ENCODE results near the gene NUTM2D.
"Not testable (repeated sequence)": the region's sequence is repeated elsewhere in the genome, so short reads cannot be mapped to it uniquely, and the experiment has no call there.

The NUTM2D gene

DNA sequence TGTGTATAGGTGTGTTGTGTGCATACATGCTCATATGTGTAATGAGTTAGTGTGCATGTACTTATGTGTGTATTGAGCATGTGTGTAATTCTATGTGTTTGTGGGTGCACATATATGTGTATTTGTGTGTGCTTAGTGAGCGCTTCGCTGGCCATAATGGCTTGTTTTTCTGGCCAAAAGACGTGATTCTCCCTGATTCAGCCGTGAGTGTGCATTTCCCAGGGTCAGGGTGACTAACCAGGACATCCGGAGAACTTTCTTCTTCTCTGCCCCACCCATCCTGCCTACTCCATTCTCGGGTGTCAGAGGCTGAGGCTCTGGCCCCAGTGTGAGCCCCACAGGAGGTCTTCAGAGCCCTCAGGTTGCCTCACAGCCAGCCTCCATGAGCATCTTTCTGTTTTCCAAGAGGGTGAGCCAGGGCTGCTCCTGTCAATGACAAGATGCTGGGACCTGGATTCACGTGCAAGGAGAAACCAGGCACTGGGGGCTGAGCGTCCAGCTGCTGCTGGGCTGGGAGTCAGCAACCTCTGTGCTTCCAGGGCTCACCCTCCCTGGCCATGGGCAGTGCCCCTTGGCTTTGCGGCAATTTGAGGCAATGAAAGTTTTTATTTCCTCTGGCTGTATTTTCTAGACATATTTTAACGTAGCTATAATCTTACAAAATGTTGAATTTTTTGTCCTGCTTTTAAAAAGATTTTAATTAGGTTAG is 25.8 kb downstream of the NUTM2D start:
- DNase-seq, result not testable (repeated sequence)

DNA sequence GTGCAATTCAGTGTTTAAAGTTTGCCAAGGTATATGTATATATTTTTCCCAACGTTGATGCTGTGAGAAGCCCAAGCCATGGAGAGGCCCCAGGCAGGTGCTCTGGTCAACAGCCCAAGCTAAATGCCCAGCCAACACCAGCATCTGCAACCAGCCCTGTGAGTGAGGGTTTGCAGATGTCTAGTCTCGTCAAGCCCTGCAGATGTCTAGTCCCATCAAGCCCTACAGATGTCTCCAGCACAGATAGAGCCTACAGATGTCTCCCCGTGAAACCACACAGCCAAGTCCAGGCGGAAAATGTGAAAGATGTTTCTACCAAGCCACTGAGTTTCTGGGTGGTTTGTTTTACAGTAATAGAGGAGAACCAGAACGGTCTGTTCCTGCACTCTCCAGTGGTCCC is 26.7 kb downstream of the NUTM2D start:
- not testable (repeated sequence) for DNase-seq

DNA sequence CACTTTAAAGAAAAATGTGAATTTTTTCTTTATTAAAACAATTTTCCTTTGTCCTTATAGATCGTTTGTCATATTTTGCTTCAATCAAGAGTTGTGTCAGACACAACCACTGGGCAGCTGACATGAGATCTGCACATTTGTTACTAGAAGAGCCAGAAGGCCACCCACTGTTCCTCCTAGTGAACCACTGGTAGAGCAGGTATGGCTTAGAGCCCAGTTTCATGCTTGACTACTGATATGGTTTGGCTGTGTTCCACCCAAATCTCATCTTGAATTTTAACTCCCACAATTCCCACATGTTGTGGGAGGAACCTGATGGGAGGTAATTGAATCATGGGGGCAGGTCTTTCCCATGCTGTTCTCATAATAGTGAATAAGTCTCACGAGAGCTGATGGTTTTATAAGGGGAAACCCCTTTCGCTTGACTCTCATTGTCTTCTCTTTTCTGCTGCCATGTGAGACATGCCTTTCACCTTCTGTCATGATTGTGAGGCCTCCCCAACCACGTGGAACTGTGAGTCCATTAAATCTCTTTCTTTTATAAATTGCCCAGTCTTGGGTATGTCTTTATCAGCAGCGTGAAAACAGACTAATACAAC is 28.3 kb downstream of the NUTM2D start:
- not testable (repeated sequence) for DNase-seq

DNA sequence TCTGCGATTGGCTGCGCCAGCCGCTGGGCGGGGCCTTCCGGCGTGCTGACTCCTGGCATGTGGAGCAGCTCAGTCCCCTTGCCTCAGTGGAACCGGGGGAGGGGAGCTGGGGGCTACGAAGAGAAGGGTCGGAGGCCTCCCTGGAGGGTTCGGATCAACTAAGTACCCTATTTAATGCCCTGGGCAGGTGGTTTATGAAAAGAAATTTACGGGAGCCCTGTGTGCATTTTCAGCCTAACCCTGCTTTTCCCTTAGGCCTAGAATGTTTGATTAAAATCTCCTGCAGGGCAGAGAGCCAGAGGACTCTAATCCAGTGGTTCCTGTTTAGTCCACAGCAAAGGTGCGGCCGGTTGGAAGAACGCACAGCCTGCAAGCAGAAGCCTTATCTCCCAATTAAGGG is 33.8 kb downstream of the NUTM2D start:
- not testable (repeated sequence) for DNase-seq

DNA sequence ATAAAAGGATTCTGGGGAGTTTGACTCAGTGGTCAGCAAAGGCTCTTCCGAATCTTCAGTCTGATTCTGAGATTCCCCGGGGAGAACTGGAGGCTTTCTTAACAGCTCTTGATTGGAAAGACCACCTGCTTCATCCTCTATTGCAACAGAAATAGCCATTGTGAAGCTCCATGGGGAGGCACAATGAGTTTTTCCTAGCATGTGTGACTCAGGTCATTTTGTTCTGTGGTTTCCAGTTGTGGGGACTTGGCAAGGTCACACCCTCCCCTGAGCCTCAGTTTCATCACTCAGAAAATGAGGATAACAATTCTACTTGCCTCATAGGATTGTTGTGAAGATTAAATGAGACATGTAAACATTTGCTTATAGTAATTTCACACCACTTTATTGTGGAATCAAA is 38.7 kb downstream of the NUTM2D start:
- not testable (repeated sequence) for DNase-seq

DNA sequence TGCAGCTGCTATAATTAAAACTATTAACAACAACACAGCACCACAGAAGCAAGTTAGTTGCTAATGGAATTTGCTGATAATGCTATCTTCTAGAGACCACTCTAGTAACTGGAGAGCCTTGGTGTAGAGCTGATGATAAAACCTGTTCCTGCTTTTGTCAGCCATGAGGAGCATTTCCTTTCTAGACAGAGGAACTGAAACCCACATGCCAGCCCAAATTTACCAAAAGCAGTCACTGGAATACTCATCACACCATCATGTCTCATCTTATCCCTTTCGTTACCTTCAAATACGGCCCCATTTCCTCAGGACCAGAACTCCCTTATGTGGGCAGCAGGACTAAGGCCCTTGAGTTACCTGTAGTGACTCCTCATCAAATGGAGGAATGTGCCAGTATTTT is 40.9 kb downstream of the NUTM2D start:
- DNase-seq, result not testable (repeated sequence)

DNA sequence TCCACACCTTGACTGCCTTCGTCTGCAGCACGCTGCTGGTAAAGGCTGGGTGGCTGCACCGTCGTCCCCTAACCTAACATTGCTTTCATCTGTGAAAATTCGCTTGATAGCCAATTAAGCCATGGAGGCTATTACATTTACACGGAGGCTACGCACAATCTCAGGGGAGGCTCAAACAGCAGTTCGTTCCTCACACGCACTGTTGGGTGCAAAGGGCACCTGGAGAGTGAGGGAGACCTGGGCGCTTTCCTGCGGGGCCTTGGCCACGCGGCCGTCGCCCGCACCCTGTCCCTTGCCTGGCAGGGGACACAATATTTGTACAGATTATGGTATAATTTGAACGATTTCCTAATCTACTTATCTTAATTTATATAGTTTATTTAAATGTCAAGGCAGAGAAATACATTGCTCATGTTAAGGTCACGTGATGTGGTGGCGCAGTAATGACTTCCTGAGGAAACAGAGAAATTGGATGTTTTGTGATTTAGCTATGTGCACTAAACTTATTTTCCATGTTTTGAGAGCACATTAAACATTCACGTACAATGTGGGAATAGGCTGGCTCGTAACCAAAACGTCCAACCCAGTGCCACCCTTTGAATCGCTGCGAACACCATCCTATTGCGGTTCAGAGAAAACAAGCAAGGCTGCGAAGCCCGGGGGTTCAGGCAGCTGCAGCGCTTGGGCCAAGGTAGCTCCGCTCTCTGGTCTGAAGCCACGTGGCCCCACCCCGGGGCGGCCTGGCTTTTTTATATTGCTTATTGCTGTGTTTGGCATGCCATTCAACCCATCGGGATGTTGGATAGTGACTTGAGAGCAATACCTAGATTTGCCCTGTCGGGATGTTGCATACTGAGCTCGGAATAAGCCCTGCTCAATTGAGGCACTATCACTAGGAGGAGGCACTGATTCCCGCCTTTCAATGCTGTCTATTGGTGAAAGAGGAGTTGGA is 50.2 kb downstream of the NUTM2D start:
- peak in 1 of 2 experiments; percentile 23 for DNase-seq

DNA sequence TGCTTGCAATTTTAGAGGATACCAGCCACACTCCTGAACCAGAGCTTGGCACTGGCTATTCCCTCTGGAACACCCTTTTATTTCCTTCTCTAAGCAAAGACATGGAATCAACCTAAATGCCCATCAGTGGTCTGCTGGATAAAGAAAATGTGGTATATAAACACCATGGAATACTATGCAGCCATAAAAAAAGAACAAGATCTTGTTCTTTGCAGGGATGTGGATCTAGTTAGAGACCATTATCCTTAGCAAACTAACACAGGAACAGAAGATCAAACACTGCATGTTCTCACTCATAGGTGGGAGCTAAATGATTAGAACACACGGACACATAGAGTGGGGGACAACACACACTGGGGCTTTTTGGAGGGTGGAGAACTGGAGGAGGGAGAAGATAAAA is 56.4 kb downstream of the NUTM2D start:
- DNase-seq, result not testable (repeated sequence)
